ENCODE measurements around the gene HAPLN1. TPM values are rescaled to one million over a fixed set of nuclear protein-coding genes. Genes with fewer than 3 reads are reported as not detected.
A peak's percentile ranks its signal among the peaks of the same experiment; 100 is the strongest.

The HAPLN1 gene
- total RNA-seq, 1 donor from 2014 or later, result not detected

- H3K27me3 ChIP-seq (ENCODE audit: control insufficient read depth, insufficient read depth, low read length), result no peaks in the 10 kb centered on the region
- no peak overlapping the region for H3K4me3 ChIP-seq (ENCODE audit: low read depth, low read length)
- FAIRE-seq, result no peak
- H3K36me3 ChIP-seq (ENCODE audit: control insufficient read depth, insufficient read depth, low read length), result no peaks in the 10 kb centered on the region
- DNase-seq (ENCODE audit: low read depth), result no peak
- no peak for TF ChIP-seq CTCF (IDR thresholded peaks at IDR 0.05; ENCODE audit: insufficient read depth, low read length, severe bottlenecking)
These were observed 17.6 kb downstream of the HAPLN1 start for GRCh38 chr5:83703059-83703458.

GRCh38 chr5:83701886-83702285 lies 18.8 kb downstream of the HAPLN1 start:
- FAIRE-seq, result no peak
- no peak for TF ChIP-seq CTCF (IDR thresholded peaks at IDR 0.05; ENCODE audit: insufficient read depth, low read length, severe bottlenecking)

GRCh38 chr5:83689881-83690280 lies 30.8 kb downstream of the HAPLN1 start:
- Histone ChIP-seq H3K36me3 (ENCODE audit: control insufficient read depth, insufficient read depth, low read length) (no peaks in the 10 kb centered on the region), H3K27me3 (ENCODE audit: control insufficient read depth, insufficient read depth, low read length) (no peaks in the 10 kb centered on the region), H3K4me3 (ENCODE audit: low read depth, low read length) (no peak overlapping the region)
- no peak for TF ChIP-seq CTCF (IDR thresholded peaks at IDR 0.05; ENCODE audit: insufficient read depth, low read length, severe bottlenecking)
- FAIRE-seq (no peak), DNase-seq (ENCODE audit: low read depth) (no peak)

More at GRCh38 chr5:83701886-83702285, 18.8 kb downstream of the HAPLN1 start:
- Histone ChIP-seq H3K36me3 (ENCODE audit: control insufficient read depth, insufficient read depth, low read length) (no peaks in the 10 kb centered on the region), H3K27me3 (ENCODE audit: control insufficient read depth, insufficient read depth, low read length) (no peaks in the 10 kb centered on the region), H3K4me3 (ENCODE audit: low read depth, low read length) (no peak overlapping the region)
- peak; percentile 88 for DNase-seq (ENCODE audit: low read depth)

GRCh38 chr5:83688281-83688680 lies 32.4 kb downstream of the HAPLN1 start:
- Histone ChIP-seq H3K36me3 (ENCODE audit: control insufficient read depth, insufficient read depth, low read length) (no peaks in the 10 kb centered on the region), H3K27me3 (ENCODE audit: control insufficient read depth, insufficient read depth, low read length) (no peaks in the 10 kb centered on the region), H3K4me3 (ENCODE audit: low read depth, low read length) (no peak overlapping the region)
- FAIRE-seq (no peak), DNase-seq (ENCODE audit: low read depth) (no peak)
- TF ChIP-seq CTCF (IDR thresholded peaks at IDR 0.05; ENCODE audit: insufficient read depth, low read length, severe bottlenecking), result no peak

- Histone ChIP-seq H3K4me3 (ENCODE audit: low read depth, low read length) (no peak overlapping the region), H3K36me3 (ENCODE audit: control insufficient read depth, insufficient read depth, low read length) (no peaks in the 10 kb centered on the region), H3K27me3 (ENCODE audit: control insufficient read depth, insufficient read depth, low read length) (no peaks in the 10 kb centered on the region)
- DNase-seq (ENCODE audit: low read depth) (no peak), FAIRE-seq (no peak)
- no peak for TF ChIP-seq CTCF (IDR thresholded peaks at IDR 0.05; ENCODE audit: insufficient read depth, low read length, severe bottlenecking)
These were observed 33.5 kb downstream of the HAPLN1 start for GRCh38 chr5:83687124-83687619.

GRCh38 chr5:83686251-83686650 lies 34.4 kb downstream of the HAPLN1 start:
- no peak overlapping the region for H3K4me3 ChIP-seq (ENCODE audit: low read depth, low read length)
- TF ChIP-seq CTCF (IDR thresholded peaks at IDR 0.05; ENCODE audit: insufficient read depth, low read length, severe bottlenecking), result no peak
- H3K36me3 ChIP-seq (ENCODE audit: control insufficient read depth, insufficient read depth, low read length), result no peaks in the 10 kb centered on the region
- FAIRE-seq, result no peak
- DNase-seq (ENCODE audit: low read depth), result no peak
- H3K27me3 ChIP-seq (ENCODE audit: control insufficient read depth, insufficient read depth, low read length), result no peaks in the 10 kb centered on the region
